Frontal cortex (tissue), 4 donors: ENCODE results near the gene PSMA6. TPM values are rescaled to one million over a fixed set of nuclear protein-coding genes. Genes with fewer than 3 reads are reported as not detected.
A peak's percentile ranks its signal among the peaks of the same experiment; 100 is the strongest.

Experiments
- DNase-seq, 2 donors: peaks; one replicate each; pipeline ENCODE4 v3.0.0; 2012; ENCODE audit warnings: low spot score in 2 of 2
- FAIRE-seq: peaks from 2 replicates; lab custom pipeline; 2012; peaks lifted over from hg19 to GRCh38; lab: Jason Lieb, UNC
- total RNA-seq: library from RNA; depleted of rRNA; stranded (reverse); fragments of >200 nt; gene quantifications from one replicate; pipeline ENCODE4 v1.2.3, GENCODE V29; 2014
- donor health status: control.
- donor health status: control.
- donor health status: control.

The PSMA6 gene
- total RNA-seq, 1 donor from 2014 or later, result 218 TPM

DNA sequence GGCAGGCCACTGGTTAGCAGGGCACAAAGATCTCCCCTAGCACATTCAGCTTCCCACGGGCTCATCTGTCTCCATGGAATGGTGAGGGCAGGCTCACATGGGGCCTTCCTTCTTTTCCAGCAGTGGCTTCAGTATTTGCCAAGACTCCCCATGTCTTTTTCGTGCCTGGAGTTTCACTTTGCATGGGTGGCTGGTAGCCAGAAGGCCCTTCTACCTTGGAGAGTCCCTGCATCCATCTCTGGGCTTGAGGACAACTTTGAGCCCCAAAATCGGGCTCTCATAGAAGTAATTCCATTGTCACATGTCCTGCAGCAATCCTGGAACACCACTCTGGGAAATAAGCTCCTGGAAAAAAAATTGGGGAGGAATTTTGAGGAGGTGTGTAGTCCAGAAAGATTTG is 70.3 kb downstream of the PSMA6 start:
- no peak for FAIRE-seq

GRCh38 chr14:35362911-35363374 is 70.8 kb downstream of the PSMA6 start:
- no peak for FAIRE-seq
- DNase-seq, result no peak

More for the DNA sequence above, 70.3 kb downstream of the PSMA6 start:
- no peak for DNase-seq

GRCh38 chr14:35365130-35366055 is 73.2 kb downstream of the PSMA6 start:
- no peak for FAIRE-seq
- peak in 1 of 2 donors; percentile 71 for DNase-seq

DNA sequence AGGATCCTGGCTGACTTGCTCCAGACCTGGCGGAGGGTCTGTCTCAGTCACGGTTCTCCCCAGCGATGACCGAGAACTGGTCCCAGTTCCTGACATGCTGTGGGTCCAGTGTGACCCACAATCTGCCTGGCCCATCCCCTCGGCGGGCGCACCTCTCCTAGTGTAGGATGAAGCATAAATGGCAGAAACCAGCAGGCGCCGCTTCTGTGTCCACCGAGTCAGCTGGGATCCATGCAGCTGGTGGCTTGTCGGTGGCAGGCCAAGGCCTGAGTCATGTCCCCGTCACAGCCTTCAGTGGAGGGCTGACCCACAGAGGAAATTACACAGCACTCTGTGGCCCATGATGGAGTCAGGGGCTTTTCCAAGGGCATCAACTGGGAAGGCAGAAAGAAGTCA is 73.9 kb downstream of the PSMA6 start:
- no peak for DNase-seq
- FAIRE-seq, result no peak

DNA sequence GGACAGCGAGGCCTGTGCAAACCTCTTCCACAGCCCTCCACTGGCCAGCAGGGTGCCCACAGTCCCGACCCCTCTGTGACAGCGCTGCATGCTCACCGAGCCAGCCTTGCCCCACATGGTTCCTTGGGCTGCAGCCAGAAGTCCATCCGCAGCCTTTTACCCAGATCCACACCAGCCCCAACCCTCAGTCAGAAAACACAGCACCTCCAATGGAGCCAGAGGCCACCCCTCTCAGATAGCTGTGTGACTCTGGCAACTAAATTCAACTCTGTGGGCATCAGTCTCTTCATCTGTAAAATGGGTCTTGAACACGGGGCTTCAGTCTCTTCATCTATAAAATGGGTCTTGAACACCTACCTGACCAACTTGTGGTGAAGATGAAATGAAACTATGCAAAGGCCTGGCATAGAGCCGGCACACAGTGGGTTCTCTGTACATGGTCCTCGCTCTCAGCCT is 74.4 kb downstream of the PSMA6 start:
- FAIRE-seq, result no peak

DNA sequence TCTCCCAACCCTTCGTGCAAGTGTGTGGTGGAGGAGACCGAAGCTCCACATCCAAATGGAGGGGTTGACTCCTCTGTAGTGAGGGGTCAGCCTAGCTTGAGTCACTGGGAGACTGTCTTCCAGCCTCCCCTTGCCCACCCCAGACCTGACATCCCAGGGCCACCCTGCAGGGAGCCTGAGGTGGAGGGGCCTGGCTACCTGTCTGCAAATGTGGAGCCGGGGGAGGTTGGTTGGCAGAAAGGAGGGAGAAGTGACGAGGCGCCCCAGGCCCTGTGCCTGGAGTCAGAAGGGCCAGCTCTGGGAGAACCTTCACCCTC is 74.8 kb downstream of the PSMA6 start:
- DNase-seq (no peak), FAIRE-seq (no peak)

More for the DNA sequence above, 74.4 kb downstream of the PSMA6 start:
- DNase-seq, result no peak

Other genes with a start within 250 kb of the PSMA6 start
- gene FAM177A1, start 246.1 kb upstream of the PSMA6 start, total RNA-seq, result 44.8 TPM
- gene PPP2R3C, start 170.4 kb upstream of the PSMA6 start, total RNA-seq, result 57.1 TPM
- 19.2 TPM for gene PRORP, start 169.8 kb upstream of the PSMA6 start, total RNA-seq
- gene NFKBIA, start 112.4 kb downstream of the PSMA6 start, total RNA-seq, result 46.5 TPM
- not detected for gene INSM2, start 241.8 kb downstream of the PSMA6 start, total RNA-seq